Activated naive CD4-positive, alpha-beta T cell treated with anti-CD3 and anti-CD28 coated beads, Interleukin-2, amount 50 U/mL, for 72 hours (primary cell): Measurements from ENCODE around the gene ARFGEF3. TPM values are rescaled to one million over a fixed set of nuclear protein-coding genes. Genes with fewer than 3 reads are reported as not detected.

Experiments
- ATAC-seq, 2 donors: fragments of 150-1000 bp; cut with Tn5 transposase; 2 replicates each; pipeline ENCODE4 v1.10.0; 2021; ENCODE audit warnings: mild to moderate bottlenecking in 2 of 2, moderate library complexity in 2 of 2
- DNase-seq, 2 donors: peaks; one replicate each; pipeline ENCODE4 v3.0.0; 2021 to 2022; ENCODE audit warnings: low spot score in 2 of 2
- H3K27ac Mint-ChIP-seq, 2 donors: one replicate each; pipeline ENCODE4 v1.8.0; 2022; ENCODE audit warnings: mild to moderate bottlenecking in 2 of 2, mixed read lengths in 2 of 2
- H3K36me3 Mint-ChIP-seq, 2 donors: one replicate each; pipeline ENCODE4 v1.8.0; 2022; ENCODE audit warnings: mixed read lengths in 2 of 2
- H3K9me3 Mint-ChIP-seq, 2 donors: one replicate each; pipeline ENCODE4 v1.8.0; 2022; ENCODE audit warnings: mixed read lengths in 2 of 2
- total RNA-seq, 2 donors: library from RNA; stranded (reverse); gene quantifications; one replicate each; pipeline ENCODE4 v1.2.3, GENCODE V29; 2022

The ARFGEF3 gene
- total RNA-seq, 2 donors from 2014 or later, result 0.11 to 9.5 TPM

- Mint-ChIP-seq H3K36me3 (no peaks in the 10 kb centered on the region), H3K27ac (no peak overlapping the region), H3K9me3 (no peaks in the 10 kb centered on the region)
- no peak for ATAC-seq
- DNase-seq, result no peak
Measured at GRCh38 chr6:138242987-138243592, 81.4 kb downstream of the ARFGEF3 start.

- H3K36me3 Mint-ChIP-seq, result no peaks in the 10 kb centered on the region
- no peak overlapping the region for H3K27ac Mint-ChIP-seq
- no peaks in the 10 kb centered on the region for H3K9me3 Mint-ChIP-seq
- DNase-seq (no peak), ATAC-seq (no peak)
Measured at GRCh38 chr6:138245751-138246150, 84.0 kb downstream of the ARFGEF3 start.

GRCh38 chr6:138246650-138247440, 85.1 kb downstream of the ARFGEF3 start:
- DNase-seq (no peak), ATAC-seq (no peak)
- no peak overlapping the region for H3K27ac Mint-ChIP-seq
- H3K36me3 Mint-ChIP-seq, result no peaks in the 10 kb centered on the region
- H3K9me3 Mint-ChIP-seq, result no peaks in the 10 kb centered on the region

- Mint-ChIP-seq H3K36me3 (no peaks in the 10 kb centered on the region), H3K27ac (no peak overlapping the region), H3K9me3 (no peaks in the 10 kb centered on the region)
- no peak for DNase-seq
- no peak for ATAC-seq
Measured at GRCh38 chr6:138248011-138248410, 86.3 kb downstream of the ARFGEF3 start.

GRCh38 chr6:138248878-138249277, 87.1 kb downstream of the ARFGEF3 start:
- H3K27ac Mint-ChIP-seq, result no peak overlapping the region
- H3K9me3 Mint-ChIP-seq, result no peaks in the 10 kb centered on the region
- DNase-seq (no peak), ATAC-seq (no peak)
- no peaks in the 10 kb centered on the region for H3K36me3 Mint-ChIP-seq

GRCh38 chr6:138250053-138250452, 88.3 kb downstream of the ARFGEF3 start:
- H3K27ac Mint-ChIP-seq, result no peak overlapping the region
- ATAC-seq (no peak), DNase-seq (no peak)

GRCh38 chr6:138250513-138251247, 88.9 kb downstream of the ARFGEF3 start:
- Mint-ChIP-seq H3K27ac (no peak overlapping the region), H3K36me3 (no peaks in the 10 kb centered on the region), H3K9me3 (no peaks in the 10 kb centered on the region)
- no peak for ATAC-seq
- DNase-seq, result no peak

More at GRCh38 chr6:138250053-138250452, 88.3 kb downstream of the ARFGEF3 start:
- Mint-ChIP-seq H3K9me3 (no peaks in the 10 kb centered on the region), H3K36me3 (no peaks in the 10 kb centered on the region)

GRCh38 chr6:138253731-138254130, 92.0 kb downstream of the ARFGEF3 start:
- H3K9me3 Mint-ChIP-seq, result no peaks in the 10 kb centered on the region
- H3K36me3 Mint-ChIP-seq, result no peaks in the 10 kb centered on the region
- H3K27ac Mint-ChIP-seq, result no peak overlapping the region
- ATAC-seq (no peak), DNase-seq (no peak)

GRCh38 chr6:138255443-138255842, 93.7 kb downstream of the ARFGEF3 start:
- ATAC-seq, result no peak
- no peak for DNase-seq
- Mint-ChIP-seq H3K36me3 (no peaks in the 10 kb centered on the region), H3K27ac (no peak overlapping the region), H3K9me3 (no peaks in the 10 kb centered on the region)

- Mint-ChIP-seq H3K27ac (no peak overlapping the region), H3K36me3 (no peaks in the 10 kb centered on the region), H3K9me3 (no peaks in the 10 kb centered on the region)
- ATAC-seq, result no peak
- no peak for DNase-seq
Measured at GRCh38 chr6:138257638-138258040, 95.9 kb downstream of the ARFGEF3 start.

GRCh38 chr6:138258197-138258596, 96.5 kb downstream of the ARFGEF3 start:
- no peak for ATAC-seq

GRCh38 chr6:138258991-138259390, 97.3 kb downstream of the ARFGEF3 start:
- ATAC-seq, result no peak
- Mint-ChIP-seq H3K27ac (no peak overlapping the region), H3K9me3 (no peaks in the 10 kb centered on the region), H3K36me3 (no peaks in the 10 kb centered on the region)
- no peak for DNase-seq

More at GRCh38 chr6:138258197-138258596, 96.5 kb downstream of the ARFGEF3 start:
- H3K27ac Mint-ChIP-seq, result no peak overlapping the region
- no peaks in the 10 kb centered on the region for H3K9me3 Mint-ChIP-seq
- no peaks in the 10 kb centered on the region for H3K36me3 Mint-ChIP-seq
- no peak for DNase-seq

GRCh38 chr6:138261116-138261780, 99.5 kb downstream of the ARFGEF3 start:
- ATAC-seq, result no peak
- no peaks in the 10 kb centered on the region for H3K36me3 Mint-ChIP-seq

GRCh38 chr6:138263963-138264362, 102.2 kb downstream of the ARFGEF3 start:
- DNase-seq (no peak), ATAC-seq (no peak)
- Mint-ChIP-seq H3K27ac (no peak overlapping the region), H3K9me3 (no peaks in the 10 kb centered on the region), H3K36me3 (no peaks in the 10 kb centered on the region)

More at GRCh38 chr6:138261116-138261780, 99.5 kb downstream of the ARFGEF3 start:
- DNase-seq, result no peak
- H3K9me3 Mint-ChIP-seq, result no peaks in the 10 kb centered on the region
- H3K27ac Mint-ChIP-seq, result no peak overlapping the region

- no peak for ATAC-seq
- Mint-ChIP-seq H3K27ac (no peak overlapping the region), H3K36me3 (no peaks in the 10 kb centered on the region), H3K9me3 (no peaks in the 10 kb centered on the region)
- DNase-seq, result no peak
Measured at GRCh38 chr6:138264372-138264880, 102.7 kb downstream of the ARFGEF3 start.

GRCh38 chr6:138266095-138266494, 104.4 kb downstream of the ARFGEF3 start:
- no peak overlapping the region for H3K27ac Mint-ChIP-seq
- H3K36me3 Mint-ChIP-seq, result no peaks in the 10 kb centered on the region
- no peaks in the 10 kb centered on the region for H3K9me3 Mint-ChIP-seq
- no peak for ATAC-seq
- DNase-seq, result no peak
